Hippocampal formation (tissue), 2 donors: ENCODE results near the gene PPM1F.

Source experiments
- DNase-seq, 2 donors: peaks; one replicate each; lab custom pipeline; 2025; lab: John Stamatoyannopoulos, UW

Gene PPM1F

DNA sequence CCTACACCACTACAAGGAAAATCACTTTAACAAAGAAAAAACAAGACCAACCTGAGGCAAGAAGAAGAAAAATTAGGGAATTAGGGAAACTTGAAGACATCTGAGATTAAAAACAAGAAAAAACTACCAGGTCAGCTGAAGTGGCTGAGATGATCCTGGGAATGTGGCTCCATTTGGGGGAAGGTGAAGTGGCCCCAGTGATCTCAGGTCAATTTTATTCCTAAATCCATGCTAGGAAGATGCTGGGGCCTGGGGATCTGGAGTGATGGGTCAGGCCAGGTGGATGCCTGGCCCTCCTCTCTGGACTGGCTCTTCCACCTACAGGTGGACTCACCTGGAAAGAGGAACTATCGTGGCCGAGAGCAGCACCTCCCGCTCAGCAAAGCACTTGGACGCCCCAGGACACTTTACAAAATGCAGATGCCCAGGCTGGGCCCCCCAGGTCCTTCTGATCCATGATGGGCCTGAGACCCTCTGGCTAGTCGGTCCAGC lies 23.3 kb upstream of the PPM1F start:
- DNase-seq, result no peak

DNA sequence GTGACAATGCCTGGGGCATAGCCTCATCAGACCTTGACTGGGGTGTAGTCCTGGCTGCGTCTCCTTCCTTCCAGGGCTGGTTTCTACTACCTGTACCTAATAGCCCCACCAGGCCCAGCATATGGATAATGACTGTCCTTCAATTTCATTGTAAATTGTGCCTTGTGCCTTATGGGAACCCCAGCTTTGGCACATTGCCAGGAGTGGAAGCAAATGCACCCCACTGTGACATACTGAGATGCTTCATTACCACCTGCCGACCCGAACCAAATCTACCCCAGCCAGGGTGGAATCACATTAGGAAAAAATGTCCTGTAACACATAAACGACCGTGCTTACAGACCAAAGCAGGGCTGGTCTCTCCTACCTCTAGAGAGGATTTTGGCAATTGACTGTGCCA lies 22.6 kb upstream of the PPM1F start:
- no peak for DNase-seq

DNA sequence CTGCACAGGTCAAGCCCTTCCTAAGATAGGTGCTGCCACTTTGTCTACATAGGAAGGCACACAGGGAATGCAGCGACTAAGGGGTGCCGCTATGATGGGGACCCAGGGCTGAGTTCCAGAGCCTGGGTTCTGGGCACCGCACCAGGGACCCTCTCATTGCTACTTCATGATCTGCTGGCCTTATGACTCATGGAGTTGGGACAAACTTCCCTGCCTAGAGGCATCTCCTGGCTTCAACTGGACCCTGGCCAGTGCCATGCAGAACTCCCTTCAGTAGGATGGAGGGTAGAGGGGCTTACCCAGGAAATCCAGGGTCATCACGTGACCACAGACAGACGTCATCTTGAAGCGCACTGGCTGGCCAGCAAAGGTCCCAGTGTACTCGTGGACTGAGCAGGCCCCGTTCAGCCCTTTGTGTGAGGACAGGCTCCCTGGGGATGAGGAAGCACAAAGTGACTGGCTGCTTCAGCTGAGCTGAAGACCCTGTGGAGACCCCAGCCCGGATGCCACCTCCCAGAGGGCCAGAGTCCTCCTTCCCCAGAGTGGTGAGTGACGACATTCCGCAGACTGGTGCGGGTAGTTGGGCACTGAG lies 21.5 kb upstream of the PPM1F start:
- no peak for DNase-seq

DNA sequence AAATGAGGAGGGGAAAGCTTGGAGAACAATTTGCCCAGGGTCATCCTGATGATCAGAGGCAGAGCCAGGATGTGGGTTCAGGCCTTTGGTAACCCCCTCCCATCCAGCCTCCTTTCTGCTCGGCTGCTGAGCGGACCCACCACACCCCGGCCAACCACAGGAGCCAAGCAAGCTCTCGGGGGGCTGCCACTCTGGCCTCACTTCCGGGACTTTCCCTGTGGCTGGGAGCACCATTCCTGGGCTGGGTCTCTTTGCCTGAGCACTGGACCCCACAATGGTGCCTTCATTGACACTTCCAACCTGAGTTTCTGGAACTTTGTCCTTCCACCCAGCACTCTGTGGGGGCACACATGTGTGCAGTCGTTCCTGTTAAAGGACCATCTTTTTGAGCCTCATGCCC lies 20.2 kb upstream of the PPM1F start:
- DNase-seq, result no peak

DNA sequence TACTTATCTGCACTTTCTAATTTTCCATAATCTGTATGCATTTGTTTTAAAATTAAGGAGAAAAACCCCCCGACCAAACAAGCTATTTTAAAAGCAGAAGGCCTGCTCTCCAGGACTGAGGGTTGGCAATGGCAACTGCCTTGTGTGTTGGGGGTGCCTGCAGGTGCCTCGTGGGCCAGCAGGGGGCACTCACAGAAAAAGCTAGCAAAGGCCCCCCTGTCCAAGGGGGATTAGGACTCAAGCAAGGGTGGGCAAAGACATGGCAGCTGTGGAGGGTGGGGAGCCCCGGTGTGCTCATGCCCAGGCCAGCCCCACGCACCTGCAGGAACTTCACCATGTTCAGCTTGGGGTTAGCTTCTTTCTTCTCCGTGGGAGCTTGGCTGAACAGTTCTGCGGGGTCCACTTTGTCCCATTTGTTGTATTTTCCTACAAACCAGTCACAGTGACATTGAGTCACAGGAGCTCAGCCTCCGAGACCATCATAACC lies 19.7 kb upstream of the PPM1F start:
- DNase-seq, result no peak

DNA sequence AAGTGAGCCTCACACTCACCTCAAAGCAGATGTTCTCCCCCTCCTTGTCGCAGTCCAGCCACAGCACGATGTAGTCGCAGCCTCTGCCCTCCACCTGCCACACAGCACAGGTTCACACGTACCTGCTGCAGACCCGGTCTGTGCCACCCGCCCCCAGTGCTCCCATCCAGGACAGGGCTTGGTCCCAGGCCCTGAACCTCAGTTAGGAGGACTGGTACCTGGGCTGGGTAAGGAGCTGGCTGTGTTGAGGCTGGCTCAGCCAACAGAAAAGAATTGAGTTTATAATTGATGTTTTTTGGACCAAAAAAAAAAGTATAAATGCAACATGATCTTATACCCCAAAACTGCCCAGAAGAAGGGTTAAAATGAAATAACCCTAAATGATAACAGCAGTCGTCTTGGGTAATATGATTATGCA lies 19.2 kb upstream of the PPM1F start:
- no peak for DNase-seq

DNA sequence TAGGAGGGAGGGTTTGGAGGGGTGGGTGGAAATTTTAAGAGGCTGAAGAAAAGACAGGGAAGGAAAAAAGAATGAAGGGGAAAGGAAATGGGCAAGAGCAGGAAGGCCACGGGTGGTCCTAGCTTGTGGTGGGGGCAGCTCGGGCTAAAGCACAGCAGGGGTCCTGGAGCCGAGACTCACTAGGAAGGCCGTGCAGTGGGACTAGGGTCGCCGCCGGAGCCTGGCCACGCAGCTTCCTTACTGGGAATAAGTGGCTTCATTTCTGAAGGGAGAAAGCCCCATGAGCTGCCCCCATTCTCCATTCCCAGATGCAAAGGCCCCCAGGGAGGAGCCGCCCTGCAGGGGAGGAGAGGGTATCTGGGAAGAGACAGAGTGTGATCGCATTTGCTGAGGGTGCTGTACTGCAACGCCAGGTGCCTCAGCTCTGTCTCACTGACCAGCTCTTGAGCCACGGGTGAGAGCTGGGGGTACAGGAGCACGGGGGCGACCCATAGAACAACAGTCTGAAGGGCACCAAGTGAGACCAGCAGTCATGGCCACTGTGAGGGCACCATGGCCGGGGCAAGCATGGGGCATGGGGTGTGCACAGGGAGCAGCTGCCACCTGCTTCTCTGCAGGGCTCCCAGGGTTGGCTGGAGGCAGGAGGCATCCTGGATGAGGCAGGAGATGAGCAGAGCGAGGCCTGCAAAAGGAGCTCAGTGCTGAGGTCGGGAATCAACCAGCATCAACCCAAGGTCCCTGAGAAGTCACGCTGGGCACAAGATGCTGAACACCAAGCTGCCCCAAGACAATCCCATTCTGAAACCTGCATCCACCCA lies 18.4 kb upstream of the PPM1F start:
- DNase-seq, result no peak

DNA sequence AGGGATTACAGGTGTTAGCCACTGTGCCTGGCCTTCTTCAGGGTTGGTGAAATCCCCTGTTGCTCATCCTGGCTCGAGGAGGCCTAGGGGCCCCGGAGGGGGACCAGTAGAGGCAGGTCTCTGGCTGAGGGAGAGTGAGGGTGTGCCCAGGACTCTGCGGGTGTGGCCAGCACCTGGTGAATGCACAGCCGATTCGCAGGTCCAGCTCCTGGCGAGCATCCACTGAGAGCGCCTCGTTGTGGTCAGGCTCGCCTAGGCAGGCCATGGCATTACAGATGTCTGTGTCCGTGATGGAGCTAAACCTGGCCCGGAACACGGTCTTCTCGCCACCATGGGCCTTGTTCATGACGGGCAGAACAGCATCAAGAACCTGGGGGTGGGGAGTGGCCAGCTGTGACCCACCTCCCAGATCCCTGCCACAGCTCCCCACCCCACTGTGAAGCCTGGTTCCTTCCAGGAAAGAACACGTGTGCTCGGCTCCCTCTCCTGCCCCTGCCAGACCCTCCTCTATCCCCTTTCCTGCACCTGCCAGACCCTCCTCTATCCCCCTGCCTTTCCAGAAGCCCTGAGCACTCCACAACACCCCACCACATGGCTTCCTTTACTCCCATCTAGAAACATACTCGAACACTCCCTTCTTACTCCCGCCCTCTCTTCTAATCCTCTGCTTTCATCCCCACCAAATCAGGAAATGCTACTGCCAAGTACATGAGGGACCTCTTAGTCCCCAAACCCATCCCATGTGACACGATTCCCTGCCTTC lies 17.6 kb upstream of the PPM1F start:
- no peak for DNase-seq

DNA sequence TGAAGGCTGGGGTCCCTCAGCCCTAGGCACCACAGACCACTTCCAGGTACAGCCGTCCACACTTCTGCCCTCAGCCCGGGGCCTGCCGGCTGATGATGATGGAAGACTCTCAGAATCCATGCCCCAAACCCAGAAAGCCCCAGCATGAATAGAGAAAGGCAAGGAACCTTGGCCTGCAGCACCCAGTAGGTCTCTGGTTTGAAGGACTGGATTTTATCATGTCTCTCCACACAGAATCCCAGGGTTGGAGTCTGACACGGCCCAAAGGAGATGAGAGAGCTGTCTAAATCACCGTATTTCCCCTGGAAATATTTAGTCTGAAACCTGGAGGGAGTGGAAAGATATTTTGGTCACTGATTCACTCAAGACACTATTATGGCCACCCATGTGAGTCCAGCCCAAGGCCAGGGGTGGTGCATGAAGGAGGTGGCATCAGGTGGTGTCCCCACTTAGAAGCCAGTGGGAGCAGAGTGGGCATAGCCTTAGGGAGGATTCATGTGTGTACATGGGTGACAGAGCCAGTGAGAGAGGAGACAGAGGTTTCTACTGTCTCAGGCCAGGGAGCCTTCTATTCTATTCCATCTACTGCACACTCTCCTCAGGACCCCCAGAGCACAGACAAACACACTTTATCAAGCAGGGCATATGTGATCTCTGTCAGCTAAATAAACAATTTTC lies 15.9 kb upstream of the PPM1F start:
- DNase-seq, result no peak

DNA sequence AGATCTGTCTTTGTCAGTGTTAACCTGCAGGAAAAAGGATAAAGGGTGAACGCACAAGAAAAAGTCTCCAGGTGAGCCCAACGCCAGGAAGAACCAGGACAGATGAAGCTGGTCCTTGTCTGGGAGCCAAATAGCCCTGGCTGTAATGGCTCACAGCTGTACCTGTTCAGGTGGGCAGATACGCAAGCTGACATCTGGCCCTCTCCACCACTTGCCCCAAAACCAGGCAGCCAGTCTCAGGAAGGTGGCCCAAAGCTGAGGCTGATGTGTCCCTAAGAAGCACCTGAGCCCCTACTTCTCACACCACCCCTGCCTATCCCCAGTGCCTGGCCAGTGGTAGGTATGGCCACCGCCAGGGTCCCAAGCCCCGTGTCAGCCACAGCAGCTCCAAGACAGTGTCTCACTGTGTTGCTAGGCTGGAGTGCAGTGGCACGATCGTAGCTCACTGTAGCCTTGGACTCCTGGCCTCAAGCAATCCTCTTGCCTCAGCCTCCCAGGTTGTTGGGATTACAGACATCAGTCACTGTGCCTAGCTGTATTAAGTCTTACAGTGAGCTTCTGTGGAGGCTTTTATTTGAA lies 15.1 kb upstream of the PPM1F start:
- DNase-seq, result no peak

DNA sequence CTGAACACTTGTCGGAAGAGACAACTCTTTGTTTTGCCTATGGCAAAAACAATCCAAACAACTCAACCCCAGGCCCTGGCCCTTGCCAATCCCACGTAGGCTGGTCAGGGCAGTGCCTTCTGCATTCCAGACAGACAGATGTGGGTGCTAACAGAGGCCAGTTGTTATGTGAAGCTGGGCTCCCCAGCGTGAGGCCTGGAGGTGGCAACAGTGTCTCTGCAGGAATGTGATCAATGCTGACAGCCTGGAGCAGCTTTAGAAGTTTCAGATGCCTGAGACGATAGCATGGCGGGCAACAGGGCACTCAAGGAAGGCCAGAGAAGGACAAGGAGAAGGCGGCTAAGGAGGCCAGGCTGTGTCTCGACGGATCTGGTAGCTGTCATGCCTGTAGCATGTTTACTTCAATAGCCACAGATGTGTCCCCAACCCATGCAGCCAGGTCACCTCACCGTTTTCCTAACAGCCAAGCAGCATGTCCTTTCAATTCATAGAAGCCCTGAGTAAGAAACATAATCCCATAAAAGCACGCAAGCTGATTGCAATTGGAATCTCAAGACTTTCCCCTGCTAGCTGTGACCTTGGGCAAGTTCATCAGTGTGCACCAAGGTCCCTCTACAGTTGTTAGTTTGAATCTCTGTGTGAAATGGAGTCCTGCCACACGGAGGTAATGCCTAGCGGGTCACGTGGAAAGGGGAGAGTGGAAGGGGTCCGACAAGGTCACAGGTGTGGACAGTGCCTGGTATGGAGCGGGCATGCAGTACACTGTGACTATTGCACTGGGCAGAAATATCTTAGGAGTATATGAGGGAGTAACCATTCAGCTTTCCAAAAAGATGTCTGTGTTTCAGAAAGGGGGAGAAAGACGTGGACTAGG lies 14.2 kb upstream of the PPM1F start:
- no peak for DNase-seq

DNA sequence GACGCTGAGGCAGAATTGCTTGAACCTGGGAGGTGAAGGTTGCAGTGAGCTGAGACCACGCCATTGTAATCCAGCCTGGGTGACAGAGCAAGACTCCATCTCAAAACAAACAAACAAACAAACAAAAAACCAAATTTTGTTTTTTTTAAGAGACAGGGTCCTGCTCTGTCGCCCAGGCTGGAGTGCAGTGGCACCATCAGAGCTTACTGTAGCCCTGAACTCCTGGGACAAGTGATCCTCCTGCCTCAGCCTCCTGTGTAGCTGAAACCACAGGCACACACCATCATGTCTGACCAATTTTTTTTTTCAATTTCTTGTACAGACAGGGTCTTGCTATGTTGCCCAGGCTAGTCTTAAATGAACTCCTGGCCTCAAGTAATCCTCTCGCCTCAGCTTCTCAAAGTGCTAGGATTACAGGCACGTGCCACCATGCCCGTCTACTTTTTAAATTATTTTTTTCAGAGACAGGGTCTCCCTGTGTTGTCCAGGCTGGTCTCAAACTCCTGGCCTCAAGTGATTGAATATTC lies 13.2 kb upstream of the PPM1F start:
- DNase-seq, result no peak

DNA sequence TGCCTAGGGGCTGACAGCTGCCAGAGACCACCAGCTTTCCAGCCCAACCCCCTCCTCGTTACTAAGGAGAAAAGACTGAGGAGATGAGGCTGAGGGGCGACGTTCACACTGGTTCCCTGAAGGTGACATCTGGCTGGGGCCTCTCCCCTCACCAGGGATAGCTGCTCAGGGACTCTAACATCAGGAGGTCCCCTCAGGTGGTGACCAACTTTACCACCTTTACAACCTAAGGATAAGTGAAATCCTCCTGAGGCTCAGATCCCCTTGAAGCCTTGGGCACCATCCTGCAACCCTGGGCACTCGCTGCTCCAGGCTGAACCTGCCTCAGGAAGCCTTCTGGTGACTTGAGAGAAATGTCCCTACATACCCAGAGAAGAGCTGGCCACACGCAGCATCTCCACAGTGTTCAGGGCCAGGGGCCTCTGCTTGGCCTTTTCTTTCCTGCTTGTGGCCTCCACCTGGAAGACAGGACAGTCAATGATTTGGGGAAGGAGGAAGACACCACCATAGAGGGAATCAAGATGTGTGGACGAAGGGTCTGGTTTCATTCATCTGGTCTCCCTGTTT lies 12.4 kb upstream of the PPM1F start:
- DNase-seq, result no peak

DNA sequence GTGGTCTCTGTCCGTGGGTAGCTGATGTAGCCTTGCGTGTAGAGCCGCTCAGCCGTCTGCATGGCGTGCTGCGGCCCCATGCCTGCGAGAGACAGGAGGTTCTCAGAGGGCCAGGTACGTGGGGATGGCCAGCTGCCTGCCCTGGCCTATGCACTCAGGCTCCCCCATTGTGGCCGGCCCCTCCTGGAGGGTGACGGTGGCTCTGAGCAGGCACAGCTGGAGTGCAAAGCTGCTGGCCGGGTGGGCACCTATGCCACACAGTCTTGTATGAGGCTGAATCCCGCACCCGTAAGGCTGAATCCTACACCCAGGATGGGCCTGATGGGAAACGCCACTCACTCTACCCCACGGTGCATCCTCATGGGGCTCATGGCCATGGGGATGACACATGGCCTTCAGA lies 11.6 kb upstream of the PPM1F start:
- DNase-seq, result no peak

DNA sequence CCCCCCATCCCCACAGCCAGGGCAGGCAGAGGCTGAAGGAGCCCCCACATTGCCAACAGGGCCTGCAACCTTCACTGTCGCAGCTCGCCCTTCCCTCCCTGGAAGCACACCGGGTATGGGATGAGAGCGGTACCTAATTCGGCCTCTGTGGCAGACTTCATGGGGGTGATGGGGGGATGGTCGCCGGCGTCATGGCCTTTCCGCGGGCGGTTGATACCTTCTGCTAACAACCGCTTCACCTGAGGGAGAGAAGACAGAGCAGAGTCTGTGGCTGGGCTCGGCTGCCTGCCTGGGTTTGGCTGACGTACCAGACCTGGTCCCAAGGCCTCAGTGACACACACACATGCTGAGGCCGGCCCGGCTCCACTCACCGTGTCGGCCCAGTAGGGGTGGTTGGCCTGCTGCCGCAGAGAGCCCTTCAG lies 11.2 kb upstream of the PPM1F start:
- DNase-seq, result no peak

DNA sequence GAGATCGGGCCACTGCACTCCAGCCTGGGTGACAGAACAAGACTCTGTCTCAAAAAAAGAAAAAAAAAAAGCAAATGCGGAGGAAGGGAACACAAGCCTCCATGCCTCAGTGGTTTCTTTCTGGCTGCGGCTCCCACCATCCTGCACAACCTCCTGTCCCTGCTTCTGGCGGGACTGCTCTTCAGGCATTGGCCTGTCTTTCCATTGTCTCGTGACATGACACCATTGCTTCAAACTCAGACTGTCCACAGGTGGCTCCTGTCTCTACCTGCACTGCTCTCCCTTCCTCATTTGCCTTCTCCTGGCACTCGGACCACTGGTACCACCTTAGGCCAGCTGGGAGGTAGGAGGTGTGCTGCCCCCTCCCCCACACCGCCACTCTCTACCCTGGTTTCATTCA lies 10.6 kb upstream of the PPM1F start:
- no peak for DNase-seq

DNA sequence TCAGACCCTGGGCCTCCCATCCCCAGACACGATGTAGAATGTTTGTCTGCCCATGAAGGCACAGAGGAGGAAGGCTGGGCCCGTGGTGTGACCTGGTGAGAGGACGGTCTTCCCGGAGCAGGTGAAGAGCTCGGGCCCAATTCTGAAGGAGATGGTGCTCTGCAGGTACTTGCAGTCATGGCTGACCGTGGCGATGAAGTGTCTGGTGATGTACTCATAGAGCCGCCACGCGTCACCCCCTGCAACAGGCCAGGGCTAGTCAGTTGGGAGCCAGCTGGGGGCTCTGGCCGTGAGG lies 10.0 kb upstream of the PPM1F start:
- no peak for DNase-seq

DNA sequence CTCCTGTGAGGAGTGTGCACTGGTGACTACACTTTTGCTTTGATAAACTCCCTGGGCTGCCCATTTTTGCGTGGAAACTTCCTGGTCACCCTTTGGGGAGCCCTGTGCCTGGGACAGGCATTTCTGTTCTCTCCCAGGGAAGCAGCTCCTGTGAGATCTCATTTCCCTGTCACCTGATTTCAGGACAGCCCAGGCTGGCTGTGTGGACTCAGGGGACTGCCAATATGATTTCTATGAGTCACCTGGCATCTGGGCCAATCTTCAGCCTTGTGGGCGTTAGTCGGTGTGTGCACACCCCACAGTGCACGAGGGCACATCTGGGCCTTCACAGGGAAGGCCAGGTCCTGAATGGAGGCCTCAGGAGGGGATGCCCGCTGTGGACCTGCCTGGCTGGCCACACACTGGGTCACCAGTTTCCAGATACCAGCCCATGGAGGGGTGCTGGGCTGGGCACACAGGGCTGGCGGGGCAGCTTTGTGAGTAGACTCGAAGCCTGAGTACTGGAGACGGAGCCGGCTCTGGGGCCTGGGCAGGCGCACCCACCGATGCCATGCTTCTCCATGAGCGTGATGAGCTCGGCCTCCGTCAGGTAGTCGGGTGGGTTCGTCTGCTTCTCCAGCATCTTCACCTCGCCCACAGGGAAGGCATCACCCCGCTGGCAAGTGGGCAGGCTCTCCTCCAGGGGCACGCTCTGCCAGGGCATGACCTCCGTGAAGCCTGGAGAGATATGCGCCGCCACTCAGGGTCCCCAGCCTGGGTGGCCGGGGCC lies 9.4 kb upstream of the PPM1F start:
- DNase-seq, result no peak

DNA sequence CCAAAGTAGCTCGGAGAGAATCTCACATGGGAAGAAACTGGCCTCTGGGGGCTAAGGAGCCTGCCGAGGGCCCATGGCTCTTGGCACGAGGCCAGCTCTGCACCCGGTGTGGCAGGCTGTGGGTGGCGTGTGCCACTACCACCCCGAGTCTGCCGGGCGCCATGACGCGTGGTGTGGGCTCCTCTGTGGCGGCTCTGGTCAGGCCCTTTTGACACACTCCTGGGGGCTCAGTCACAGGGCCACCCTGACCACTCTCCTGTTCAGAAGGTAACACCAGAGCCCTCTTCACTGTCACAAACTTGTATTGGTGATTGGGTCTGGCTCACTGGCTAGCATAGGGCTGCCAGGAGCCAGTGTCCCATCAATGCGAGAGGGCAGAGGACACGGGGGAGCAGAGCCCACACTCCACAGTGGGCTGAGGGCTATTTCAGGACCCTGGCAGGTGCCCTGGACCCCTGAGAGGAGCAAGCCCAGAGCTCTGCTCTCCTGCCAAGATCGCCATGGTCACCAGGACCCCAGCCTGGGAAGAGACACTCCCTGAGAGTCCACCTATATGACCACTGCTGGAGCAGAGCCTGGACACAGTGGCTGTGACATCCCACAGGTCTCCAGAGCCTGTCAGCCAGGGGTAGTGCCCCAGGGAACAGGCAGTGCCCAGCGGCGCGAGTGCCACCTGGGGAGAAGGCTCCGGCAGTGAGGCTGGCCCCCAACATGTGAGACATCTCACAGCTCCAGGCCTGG lies 8.6 kb upstream of the PPM1F start:
- DNase-seq, result no peak
